Mesenchymal stem cell (in vitro differentiated cells and primary cell): ENCODE results near the gene EPG5.

Experiments
- DNase-seq: peaks from one replicate; pipeline ENCODE4 v3.0.0-alpha.2; 2013
- H2AFZ ChIP-seq: one replicate; pipeline ENCODE4 v1.6.1; 2013; ENCODE audit warnings: low read depth, mild to moderate bottlenecking, control low read depth, inconsistent platforms, low read length, moderate library complexity
- H2AK5ac ChIP-seq: 2 replicates; pipeline ENCODE4 v1.6.1; 2013; ENCODE audit warnings: low read length, moderate library complexity, mild to moderate bottlenecking, inconsistent platforms; ENCODE audit not compliant: severe bottlenecking
- H2BK120ac ChIP-seq: one replicate; pipeline ENCODE4 v1.6.1; 2013; ENCODE audit warnings: low read depth, mild to moderate bottlenecking, inconsistent platforms, low read length, moderate library complexity
- H2BK12ac ChIP-seq, 2 experiments: one replicate each; pipeline ENCODE4 v1.6.1; 2013; ENCODE audit warnings: inconsistent platforms in 2 of 2, low read length in 2 of 2, mild to moderate bottlenecking in 2 of 2, moderate library complexity in 2 of 2, control low read depth in 1 of 2
- H2BK15ac ChIP-seq: one replicate; pipeline ENCODE4 v1.6.1; 2013; ENCODE audit warnings: mild to moderate bottlenecking, low read depth, inconsistent platforms; ENCODE audit not compliant: poor library complexity, severe bottlenecking
- H2BK5ac ChIP-seq: 2 replicates; pipeline ENCODE4 v1.6.1; 2013; ENCODE audit warnings: low read depth, mild to moderate bottlenecking, low read length, control low read depth, inconsistent platforms; ENCODE audit not compliant: poor library complexity, severe bottlenecking
- H3K14ac ChIP-seq, 2 experiments: one replicate each; pipeline ENCODE4 v1.6.1; 2013; ENCODE audit warnings: inconsistent platforms in 2 of 2, low read length in 2 of 2, control low read depth in 1 of 2, mild to moderate bottlenecking in 1 of 2, moderate library complexity in 1 of 2
- H3K18ac ChIP-seq, 2 experiments: one replicate each; pipeline ENCODE4 v1.6.1; 2013; ENCODE audit warnings: inconsistent platforms in 2 of 2, low read length in 2 of 2, control low read depth in 1 of 2, low read depth in 1 of 2, mild to moderate bottlenecking in 1 of 2
- H3K23ac ChIP-seq, 2 experiments: one replicate each; pipeline ENCODE4 v1.6.1; 2013; ENCODE audit warnings: inconsistent platforms in 2 of 2, low read length in 2 of 2, mild to moderate bottlenecking in 2 of 2, moderate library complexity in 2 of 2, control low read depth in 1 of 2
- H3K27ac ChIP-seq: 2 replicates; pipeline ENCODE4 v1.5.1; 2013; ENCODE audit warnings: mild to moderate bottlenecking, moderate library complexity, low read length, control low read depth, inconsistent platforms; ENCODE audit not compliant: poor library complexity, severe bottlenecking
- H3K27me3 ChIP-seq, 2 experiments: 2 replicates each; pipeline versions ENCODE4 v1.6.1 to v1.7.0; 2013; ENCODE audit warnings: low read length in 2 of 2, mild to moderate bottlenecking in 2 of 2, moderate library complexity in 2 of 2, control low read depth in 1 of 2, inconsistent platforms in 1 of 2; ENCODE audit not compliant: control insufficient read depth in 1 of 2, insufficient read depth in 1 of 2
- H3K36me3 ChIP-seq, 2 experiments: 2 replicates each; pipeline versions ENCODE4 v1.6.1 to v1.7.0; 2013; ENCODE audit warnings: low read length in 2 of 2, control low read depth in 1 of 2, inconsistent platforms in 1 of 2, low read depth in 1 of 2, mild to moderate bottlenecking in 1 of 2; ENCODE audit not compliant: insufficient read depth in 2 of 2, control insufficient read depth in 1 of 2
- H3K4ac ChIP-seq, 2 experiments: one replicate each; pipeline ENCODE4 v1.6.1; 2013; ENCODE audit warnings: inconsistent platforms in 2 of 2, low read length in 2 of 2, mild to moderate bottlenecking in 2 of 2, moderate library complexity in 2 of 2, control low read depth in 1 of 2, low read depth in 1 of 2
- H3K4me1 ChIP-seq: 2 replicates; pipeline ENCODE4 v1.6.1; 2013; ENCODE audit warnings: low read depth, low read length, control low read depth; ENCODE audit not compliant: control insufficient read depth, insufficient read depth
- H3K4me2 ChIP-seq: 2 replicates; pipeline ENCODE4 v1.6.1; 2013; ENCODE audit warnings: low read length, mild to moderate bottlenecking, inconsistent platforms; ENCODE audit not compliant: poor library complexity, severe bottlenecking
- H3K4me3 ChIP-seq, 2 experiments: 2 replicates each; pipeline versions ENCODE4 v1.5.1 to v1.7.0; 2013; ENCODE audit warnings: low read length in 2 of 2, mild to moderate bottlenecking in 2 of 2, control low read depth in 1 of 2, low read depth in 1 of 2; ENCODE audit not compliant: insufficient read depth in 1 of 2
- H3K79me1 ChIP-seq: replicated peaks from 2 replicates; pipeline ENCODE4 v1.6.1; 2013; ENCODE audit warnings: mild to moderate bottlenecking, control low read depth, low read length, inconsistent platforms; ENCODE audit not compliant: poor library complexity, severe bottlenecking
- H3K9ac ChIP-seq: 2 replicates; pipeline ENCODE4 v1.7.0; 2013; ENCODE audit warnings: mild to moderate bottlenecking, low read length, moderate library complexity
- H3K9me3 ChIP-seq: 2 replicates; pipeline ENCODE4 v1.7.0; 2013; ENCODE audit warnings: mild to moderate bottlenecking, low read length; ENCODE audit not compliant: control insufficient read depth
- H4K8ac ChIP-seq: one replicate; pipeline ENCODE4 v1.6.1; 2013; ENCODE audit warnings: inconsistent platforms, mild to moderate bottlenecking, low read length, moderate library complexity
- H4K91ac ChIP-seq: one replicate; pipeline ENCODE4 v1.6.1; 2013; ENCODE audit warnings: mild to moderate bottlenecking, low read length, inconsistent platforms
- WGBS: methylation state at CpG from one replicate; pipeline ENCODE4 v1.1.7; 2013; ENCODE audit warnings: mixed read lengths; 5-methylcytosine and 5-hydroxymethylcytosine counted together

The EPG5 gene

DNA sequence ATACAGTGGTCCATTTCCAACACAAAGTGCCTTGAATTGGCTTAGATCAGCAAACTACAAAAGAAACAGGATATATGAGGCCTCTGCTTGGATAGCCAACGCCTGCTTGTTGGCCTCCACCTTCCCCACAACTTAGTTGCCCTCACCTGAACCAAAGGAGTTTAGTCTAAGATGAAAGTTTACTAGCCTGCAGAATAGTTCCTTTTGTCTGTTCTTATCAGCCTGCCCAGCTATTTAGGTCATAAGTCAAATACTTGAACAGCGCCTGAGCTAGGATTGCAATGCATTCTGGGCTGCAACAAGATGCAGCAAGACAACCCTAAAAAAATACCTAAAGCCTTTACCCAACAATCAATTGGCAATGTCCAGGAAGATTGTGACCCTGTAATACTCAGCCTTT is 13.1 kb upstream of the EPG5 start:
- H2BK15ac ChIP-seq = no peak overlapping the region
- H2BK12ac ChIP-seq = no peak overlapping the region
- H3K9me3 ChIP-seq = no peaks in the 10 kb centered on the region
- no peak for DNase-seq
- no peaks in the 10 kb centered on the region for H3K79me1 ChIP-seq
- H3K27me3 ChIP-seq = no peaks in the 10 kb centered on the region
- H3K4me1 ChIP-seq = no peaks in the 10 kb centered on the region
- H3K4ac ChIP-seq = no peak overlapping the region
- H2BK120ac ChIP-seq = no peak overlapping the region
- H3K36me3 ChIP-seq = no peaks in the 10 kb centered on the region
- H4K8ac ChIP-seq = no peak overlapping the region
- no peak overlapping the region for H3K27ac ChIP-seq
- no peak overlapping the region for H2AK5ac ChIP-seq
- H3K23ac ChIP-seq = no peak overlapping the region
- H2AFZ ChIP-seq = no peak overlapping the region
- no peak overlapping the region for H3K14ac ChIP-seq
- no peak overlapping the region for H3K9ac ChIP-seq
- WGBS = 70% methylated on average over 2 of the region's 2 CpGs
- no peak overlapping the region for H4K91ac ChIP-seq
- H3K4me2 ChIP-seq = no peak overlapping the region
- H2BK5ac ChIP-seq = no peak overlapping the region
- H3K4me3 ChIP-seq = no peak overlapping the region
- H3K18ac ChIP-seq = no peak overlapping the region

DNA sequence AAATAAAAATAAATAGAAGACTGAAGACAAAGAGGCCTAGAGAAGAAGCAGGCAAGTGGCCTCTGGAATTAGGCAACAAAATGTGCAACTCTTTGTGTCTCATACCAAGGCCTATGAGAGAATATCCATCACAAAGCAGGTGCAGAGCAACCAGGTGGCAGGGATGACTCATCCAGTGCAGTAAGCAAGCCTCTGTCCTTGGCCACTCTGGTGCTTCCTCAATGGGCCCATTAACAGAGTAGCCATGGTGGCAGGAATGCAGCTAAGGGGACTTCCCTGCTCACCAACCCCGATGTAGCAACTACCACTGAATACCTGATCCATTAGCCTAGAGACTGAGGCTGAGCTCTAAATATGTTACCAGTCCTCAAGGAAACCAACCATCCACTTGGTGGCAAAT is 11.0 kb upstream of the EPG5 start:
- no peak overlapping the region for H3K4ac ChIP-seq
- H3K23ac ChIP-seq = no peak overlapping the region
- no peak overlapping the region for H3K9ac ChIP-seq
- 75% methylated on average over 1 of the region's 1 CpG for whole genome bisulfite sequencing
- H2BK120ac ChIP-seq = no peak overlapping the region
- no peak overlapping the region for H3K4me2 ChIP-seq
- H3K27me3 ChIP-seq = no peaks in the 10 kb centered on the region
- DNase-seq = no peak
- no peak overlapping the region for H2BK12ac ChIP-seq
- no peak overlapping the region for H2BK15ac ChIP-seq
- no peak overlapping the region for H3K14ac ChIP-seq
- no peak overlapping the region for H3K27ac ChIP-seq
- no peak overlapping the region for H4K8ac ChIP-seq
- no peak overlapping the region for H2BK5ac ChIP-seq
- H3K4me3 ChIP-seq = no peak overlapping the region
- no peak overlapping the region for H2AK5ac ChIP-seq
- no peaks in the 10 kb centered on the region for H3K9me3 ChIP-seq
- H4K91ac ChIP-seq = no peak overlapping the region
- H2AFZ ChIP-seq = no peak overlapping the region
- no peaks in the 10 kb centered on the region for H3K4me1 ChIP-seq
- no peak overlapping the region for H3K18ac ChIP-seq
- H3K79me1 ChIP-seq = no peaks in the 10 kb centered on the region
- no peaks in the 10 kb centered on the region for H3K36me3 ChIP-seq

DNA sequence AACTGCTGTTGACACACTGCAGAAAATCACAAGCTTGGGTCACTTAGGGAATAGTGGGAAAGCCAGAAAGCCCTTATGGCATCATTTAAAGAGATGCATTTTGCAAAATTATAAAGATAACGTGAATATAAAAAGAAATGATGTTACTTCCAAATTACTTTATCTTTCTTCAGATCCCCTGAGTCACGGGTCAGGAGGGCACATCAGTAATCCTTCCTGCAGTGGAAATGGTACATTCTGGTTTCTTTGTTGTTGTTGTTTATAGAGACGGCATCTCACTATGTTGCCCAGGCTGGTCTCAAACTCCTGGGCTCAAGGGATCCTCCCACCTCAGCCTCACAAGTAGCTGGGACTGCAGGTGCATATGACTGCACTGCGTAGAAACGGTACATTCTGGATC is 9.8 kb upstream of the EPG5 start:
- H3K4me2 ChIP-seq = no peak overlapping the region

GRCh38 chr18:45976566-45976965 is 9.4 kb upstream of the EPG5 start:
- H3K27me3 ChIP-seq = no peaks in the 10 kb centered on the region

More for the DNA sequence above, 9.8 kb upstream of the EPG5 start:
- Histone ChIP-seq H3K4me1 (no peaks in the 10 kb centered on the region), H2BK12ac (no peak overlapping the region), H2AK5ac (no peak overlapping the region), H2BK5ac (no peak overlapping the region), H3K27me3 (no peaks in the 10 kb centered on the region), H3K36me3 (no peaks in the 10 kb centered on the region), H3K9ac (no peak overlapping the region), H2BK15ac (no peak overlapping the region), H4K91ac (no peak overlapping the region), H3K23ac (no peak overlapping the region), H4K8ac (no peak overlapping the region), H2AFZ (no peak overlapping the region), H3K27ac (no peak overlapping the region), H3K4ac (no peak overlapping the region), H3K9me3 (no peaks in the 10 kb centered on the region), H3K18ac (no peak overlapping the region), H3K14ac (no peak overlapping the region), H3K4me3 (no peak overlapping the region), H2BK120ac (no peak overlapping the region), H3K79me1 (no peaks in the 10 kb centered on the region)
- DNase-seq = no peak
- WGBS = 80% methylated on average over 4 of the region's 5 CpGs

More at GRCh38 chr18:45976566-45976965, 9.4 kb upstream of the EPG5 start:
- Histone ChIP-seq H3K4me1 (no peaks in the 10 kb centered on the region), H3K27ac (no peak overlapping the region), H2BK12ac (no peak overlapping the region), H2BK15ac (no peak overlapping the region), H2AK5ac (no peak overlapping the region), H3K79me1 (no peaks in the 10 kb centered on the region), H4K8ac (no peak overlapping the region), H3K9me3 (no peaks in the 10 kb centered on the region), H2BK120ac (no peak overlapping the region), H3K36me3 (no peaks in the 10 kb centered on the region), H3K4me3 (no peak overlapping the region), H3K4me2 (no peak overlapping the region), H2AFZ (no peak overlapping the region), H3K4ac (no peak overlapping the region), H3K18ac (no peak overlapping the region), H3K23ac (no peak overlapping the region), H2BK5ac (no peak overlapping the region), H3K9ac (no peak overlapping the region), H4K91ac (no peak overlapping the region), H3K14ac (no peak overlapping the region)
- 52% methylated on average over 1 of the region's 1 CpG for WGBS
- DNase-seq = no peak
